Endothelial cell of umbilical vein (primary cell): ENCODE data around the gene NGEF. TPM values are rescaled to one million over a fixed set of nuclear protein-coding genes. Genes with fewer than 3 reads are reported as not detected.

ENCODE experiments used
- BruUV-seq: library from RNA; stranded (reverse); fragments of 400-500 nt; replicated peaks from 2 replicates; lab custom pipeline; 2021; lab: Mats Ljungman, UMichigan
- CTCF ChIA-PET: fragments of 300-600, 350-600 bp; sonication (Branson Sonifier 250); formaldehyde crosslinking; loops from one replicate; lab custom pipeline; 2021; ENCODE audit warnings: antibody characterized with exemption, inconsistent platforms; lab: Charles Lee
- POLR2A ChIA-PET: fragments of 300-600, 350-600 bp; sonication (Branson Sonifier 250); formaldehyde crosslinking; loops from one replicate; lab custom pipeline; 2021; ENCODE audit warnings: antibody characterized with exemption, inconsistent platforms; lab: Charles Lee
- DNase-seq: peaks from one replicate; pipeline ENCODE4 v3.0.0-alpha.2; 2011; ENCODE audit warnings: low read depth, low spot score
- FAIRE-seq: peaks from 2 replicates; lab custom pipeline; 2011; peaks lifted over from hg19 to GRCh38; lab: Jason Lieb, UNC
- H2AFZ ChIP-seq: 2 replicates; pipeline ENCODE4 v1.6.0; 2012; ENCODE audit warnings: low read depth, low read length, control low read depth, inconsistent platforms
- H3K27ac ChIP-seq: 2 replicates; pipeline ENCODE4 v1.5.1; 2011; ENCODE audit warnings: low read depth, mild to moderate bottlenecking, control low read depth, low read length, moderate library complexity; ENCODE audit not compliant: insufficient read depth
- H3K27me3 ChIP-seq, 2 experiments: 2 replicates each; pipeline versions ENCODE4 v1.6.0 to v1.6.1; 2011; ENCODE audit warnings: low read length in 2 of 2, mixed read lengths in 1 of 2; ENCODE audit not compliant: control insufficient read depth in 2 of 2, insufficient read depth in 2 of 2
- H3K36me3 ChIP-seq, 2 experiments: 2 replicates in 1 of 2; 3 replicates in 1 of 2; pipeline ENCODE4 v1.5.1; 2011; ENCODE audit warnings: low read length in 2 of 2, mild to moderate bottlenecking in 1 of 2, moderate library complexity in 1 of 2; ENCODE audit not compliant: control insufficient read depth in 2 of 2, insufficient read depth in 2 of 2; ENCODE audit errors: extremely low read depth in 1 of 2
- H3K4me1 ChIP-seq: 3 replicates; pipeline ENCODE4 v1.5.1; 2011; ENCODE audit warnings: mild to moderate bottlenecking, low read length; ENCODE audit not compliant: control insufficient read depth, insufficient read depth; ENCODE audit errors: extremely low read depth
- H3K4me2 ChIP-seq: 2 replicates; pipeline ENCODE4 v1.6.1; 2011; ENCODE audit warnings: low read length, control low read depth, mixed read lengths; ENCODE audit not compliant: insufficient read depth
- H3K4me3 ChIP-seq, 3 experiments: fragments of 200-600 bp in 1 of 3; sonication (generic), shearing (Covaris generic) in 1 of 3; replicated peaks in 1 of 3; 2 replicates each; pipeline ENCODE4 v1.5.1; 2011 to 2016; ENCODE audit warnings: control low read depth in 3 of 3, low read length in 3 of 3, mild to moderate bottlenecking in 2 of 3, inconsistent platforms in 1 of 3, low read depth in 1 of 3, moderate library complexity in 1 of 3; ENCODE audit not compliant: insufficient read depth in 1 of 3
- H3K79me2 ChIP-seq: 2 replicates; pipeline ENCODE4 v1.6.0; 2012; ENCODE audit warnings: low read length, inconsistent platforms; ENCODE audit not compliant: control insufficient read depth, insufficient read depth
- H3K9ac ChIP-seq: replicated peaks from 2 replicates; pipeline ENCODE3; 2011; ENCODE audit warnings: low read length, control low read depth; ENCODE audit not compliant: insufficient read depth; ENCODE audit errors: extremely low read depth
- H3K9me1 ChIP-seq: replicated peaks from 3 replicates; pipeline ENCODE4 v1.6.0; 2011; ENCODE audit warnings: mild to moderate bottlenecking, low read length; ENCODE audit not compliant: control insufficient read depth, insufficient read depth; ENCODE audit errors: extremely low read depth
- H3K9me3 ChIP-seq: replicated peaks from 2 replicates; pipeline ENCODE4 v1.5.1; 2012; ENCODE audit warnings: low read length, inconsistent platforms; ENCODE audit not compliant: control insufficient read depth, insufficient read depth
- H4K20me1 ChIP-seq: replicated peaks from 2 replicates; pipeline ENCODE3; 2011; ENCODE audit warnings: mild to moderate bottlenecking, low read length; ENCODE audit not compliant: control insufficient read depth, insufficient read depth; ENCODE audit errors: extremely low read depth
- CTCF ChIP-seq, 2 donors: IDR thresholded peaks; 1 replicate in 1 of 2; 2 replicates in 1 of 2; pipeline ENCODE4 v1.5.1; 2011; ENCODE audit warnings: low read length in 2 of 2, mild to moderate bottlenecking in 2 of 2, moderate library complexity in 2 of 2, control low read depth in 1 of 2, inconsistent platforms in 1 of 2, low read depth in 1 of 2; ENCODE audit not compliant: insufficient read depth in 1 of 2; ENCODE audit errors: extremely low read depth in 1 of 2
- EZH2 ChIP-seq: IDR thresholded peaks from 2 replicates; pipeline ENCODE4 v1.6.1; 2012; ENCODE audit warnings: borderline replicate concordance, low read depth, mild to moderate bottlenecking, moderate library complexity, low read length, inconsistent platforms; ENCODE audit not compliant: severe bottlenecking
- FOS ChIP-seq: IDR thresholded peaks from 2 replicates; pipeline ENCODE4 v1.6.1; 2011; ENCODE audit warnings: mild to moderate bottlenecking, low read length, moderate library complexity, borderline replicate concordance; ENCODE audit not compliant: insufficient read depth
- GATA2 ChIP-seq: IDR thresholded peaks from 2 replicates; pipeline ENCODE4 v1.7.0; 2011; ENCODE audit warnings: low read depth, mild to moderate bottlenecking, moderate library complexity, mixed read lengths, low read length; ENCODE audit not compliant: insufficient read length, insufficient read depth
- JUN ChIP-seq: IDR thresholded peaks from 2 replicates; pipeline ENCODE4 v1.6.1; 2011; ENCODE audit warnings: borderline replicate concordance, low read depth; ENCODE audit not compliant: insufficient read length, insufficient read depth
- MAX ChIP-seq: IDR thresholded peaks from 2 replicates; pipeline ENCODE4 v1.6.1; 2011; ENCODE audit not compliant: insufficient read depth, insufficient read length
- MYC ChIP-seq: IDR thresholded peaks from one replicate; pipeline ENCODE4 v1.6.1; 2011; ENCODE audit warnings: mild to moderate bottlenecking, low read depth, low read length
- POLR2A ChIP-seq: IDR thresholded peaks from 2 replicates; pipeline ENCODE4 v1.6.1; 2012; ENCODE audit warnings: low read depth, mild to moderate bottlenecking, control low read depth, low read length
- POLR2AphosphoS5 ChIP-seq: IDR thresholded peaks from 2 replicates; pipeline ENCODE4 v1.6.1; 2012; ENCODE audit warnings: low read depth, mild to moderate bottlenecking, control low read depth, low read length, moderate library complexity; ENCODE audit not compliant: insufficient read depth
- dilution Hi-C: fragments of 300-500 bp; cut with MboI; formaldehyde crosslinking; loops from one replicate; pipeline ENCODE4 v1.15.0; 2019; ENCODE audit warnings: low sequenced_read_pairs; ENCODE audit not compliant: extremely low pct_ligation_motif_present
- intact Hi-C: fragments of 100-400 bp; cut with micrococcal nuclease; formaldehyde crosslinking; loops from one replicate; pipeline ENCODE4 v1.10.0; 2022
- polyA plus RNA-seq, 4 experiments: library from polyadenylated mRNA; depleted of rRNA in 3 of 4; stranded (reverse) in 3 of 4; unstranded in 1 of 4; fragments of >200 nt; gene quantifications; 2 replicates each; pipeline versions ENCODE4 v1.2.1 to v1.2.3, GENCODE V29; 2011 to 2012; ENCODE audit warnings: missing spikeins in 1 of 4
- total RNA-seq: library from RNA; stranded (reverse); gene quantifications from 2 replicates; pipeline ENCODE4 v1.2.3, GENCODE V29; 2021

The NGEF gene
- total and polyA plus RNA-seq, 2 donors (not counting 3 experiments of a cell fraction or from before 2014, with no cell fraction given) = 0.22 to 0.41 TPM

- CTCF ChIA-PET = no interaction called here
- Histone ChIP-seq H3K27me3 (peaks cover 2% of the 10 kb centered on the region in 2 experiments), H3K9ac (no peak overlapping the region), H3K27ac (no peak overlapping the region), H3K4me1 (no peaks in the 10 kb centered on the region), H3K79me2 (no peaks in the 10 kb centered on the region), H3K4me3 (no peak overlapping the region), H4K20me1 (no peaks in the 10 kb centered on the region), H3K36me3 (no peaks in the 10 kb centered on the region), H3K9me3 (no peaks in the 10 kb centered on the region), H3K4me2 (no peak overlapping the region), H3K9me1 (no peaks in the 10 kb centered on the region), H2AFZ (no peak overlapping the region)
- FAIRE-seq (no peak), DNase-seq (no peak)
- BruUV-seq = no TSS peak
- TF ChIP-seq EZH2 (no peak), POLR2A (no peak), MYC (no peak), GATA2 (no peak), CTCF (IDR thresholded peaks at IDR 0.05; ENCODE audit: extremely low read depth in 1 of 2, insufficient read depth in 1 of 2, low read depth in 1 of 2, low read length in 2 of 2) (no peak), POLR2AphosphoS5 (no peak), JUN (no peak), MAX (no peak), FOS (no peak)
- intact Hi-C loops (no loop called here), dilution Hi-C loops (no loop called here)
- POLR2A ChIA-PET = no interaction called here
These were observed 36.9 kb downstream of the NGEF start for GRCh38 chr2:232976176-232976575.
